GM12801 (cell line): ENCODE measurements around the gene BRDT.

Source experiments
- TF ChIP-seq, protein P1 (sequence below): IDR thresholded peaks from one replicate; pipeline ENCODE4 v1.5.1; 2011; ENCODE audit warnings: control low read depth; ENCODE audit not compliant: insufficient read length; ENCODE audit errors: extremely low read depth

The BRDT gene

DNA sequence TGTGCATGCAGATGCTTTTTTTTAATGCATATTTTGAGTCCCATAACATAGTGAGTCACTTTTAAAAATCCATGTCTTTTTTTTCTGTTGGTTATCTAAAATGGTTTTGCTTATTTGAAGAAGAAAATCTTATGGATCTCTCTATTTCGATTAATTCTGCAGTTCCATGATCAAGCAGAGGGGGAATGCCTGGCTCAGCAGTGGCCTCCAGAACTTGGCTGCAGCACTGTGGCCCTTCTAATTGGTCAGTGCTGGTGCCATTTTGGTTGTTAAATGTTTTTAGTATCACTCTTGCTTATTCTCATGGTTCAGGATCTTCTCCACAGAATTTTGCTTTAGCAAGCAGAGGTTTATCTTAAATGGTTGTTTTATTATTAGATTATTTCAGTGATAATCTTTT is 91.8 kb downstream of the BRDT start:
- TF ChIP-seq, protein P1, sequence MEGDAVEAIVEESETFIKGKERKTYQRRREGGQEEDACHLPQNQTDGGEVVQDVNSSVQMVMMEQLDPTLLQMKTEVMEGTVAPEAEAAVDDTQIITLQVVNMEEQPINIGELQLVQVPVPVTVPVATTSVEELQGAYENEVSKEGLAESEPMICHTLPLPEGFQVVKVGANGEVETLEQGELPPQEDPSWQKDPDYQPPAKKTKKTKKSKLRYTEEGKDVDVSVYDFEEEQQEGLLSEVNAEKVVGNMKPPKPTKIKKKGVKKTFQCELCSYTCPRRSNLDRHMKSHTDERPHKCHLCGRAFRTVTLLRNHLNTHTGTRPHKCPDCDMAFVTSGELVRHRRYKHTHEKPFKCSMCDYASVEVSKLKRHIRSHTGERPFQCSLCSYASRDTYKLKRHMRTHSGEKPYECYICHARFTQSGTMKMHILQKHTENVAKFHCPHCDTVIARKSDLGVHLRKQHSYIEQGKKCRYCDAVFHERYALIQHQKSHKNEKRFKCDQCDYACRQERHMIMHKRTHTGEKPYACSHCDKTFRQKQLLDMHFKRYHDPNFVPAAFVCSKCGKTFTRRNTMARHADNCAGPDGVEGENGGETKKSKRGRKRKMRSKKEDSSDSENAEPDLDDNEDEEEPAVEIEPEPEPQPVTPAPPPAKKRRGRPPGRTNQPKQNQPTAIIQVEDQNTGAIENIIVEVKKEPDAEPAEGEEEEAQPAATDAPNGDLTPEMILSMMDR: no peak

DNA sequence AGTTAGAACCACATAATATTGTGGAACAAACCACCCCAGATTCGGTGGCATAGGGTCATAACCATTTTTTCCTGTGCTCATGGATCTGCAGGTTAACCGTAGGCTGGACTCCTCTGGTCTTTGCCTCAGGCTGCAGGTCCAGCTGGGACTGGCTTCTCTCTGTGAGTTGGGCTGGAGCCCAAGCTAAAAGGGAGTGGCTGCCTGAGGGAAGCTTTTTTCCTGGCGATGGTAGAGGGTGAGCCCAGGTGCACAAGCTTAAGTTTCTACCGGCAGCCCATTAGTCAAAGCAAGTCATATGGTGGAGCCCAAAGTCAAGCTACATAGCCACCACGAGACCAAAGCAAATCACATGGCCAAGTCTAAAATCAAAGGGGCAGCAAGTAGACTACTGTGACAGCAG is 94.4 kb downstream of the BRDT start:
- TF ChIP-seq, protein P1: no peak

DNA sequence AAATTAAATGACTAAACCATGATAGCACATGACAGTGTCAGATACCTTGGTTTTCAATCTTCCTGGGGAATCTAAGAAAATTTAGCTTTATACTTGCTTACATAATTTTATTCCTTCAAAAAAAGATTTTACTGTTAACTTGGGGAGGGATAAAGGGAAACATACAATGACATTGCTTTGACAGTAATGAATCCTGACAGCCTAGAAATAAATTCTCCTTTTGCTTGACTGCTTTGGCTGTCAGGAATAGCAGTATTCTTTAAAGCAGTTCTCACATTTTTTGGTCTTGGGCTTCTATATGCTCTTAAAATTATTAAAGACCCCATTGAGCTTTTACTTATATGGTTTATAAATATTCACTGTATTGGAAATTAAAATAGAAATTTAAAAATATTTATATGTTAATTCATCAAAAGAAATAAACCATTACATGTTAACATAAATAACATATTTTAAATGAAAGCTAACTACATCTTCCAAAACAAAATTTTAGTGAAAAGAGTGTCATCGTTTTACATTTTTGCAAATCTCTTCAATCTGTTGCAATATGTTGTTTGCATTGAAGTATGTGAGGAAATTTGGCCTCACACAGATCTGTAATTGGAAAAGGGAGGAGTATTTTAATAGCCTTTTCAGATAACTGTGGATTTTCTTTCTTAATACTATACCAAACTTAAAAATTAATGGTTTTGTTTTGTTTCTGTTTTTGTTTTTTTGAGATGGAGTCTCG is 96.7 kb downstream of the BRDT start:
- TF ChIP-seq, protein P1: no peak

DNA sequence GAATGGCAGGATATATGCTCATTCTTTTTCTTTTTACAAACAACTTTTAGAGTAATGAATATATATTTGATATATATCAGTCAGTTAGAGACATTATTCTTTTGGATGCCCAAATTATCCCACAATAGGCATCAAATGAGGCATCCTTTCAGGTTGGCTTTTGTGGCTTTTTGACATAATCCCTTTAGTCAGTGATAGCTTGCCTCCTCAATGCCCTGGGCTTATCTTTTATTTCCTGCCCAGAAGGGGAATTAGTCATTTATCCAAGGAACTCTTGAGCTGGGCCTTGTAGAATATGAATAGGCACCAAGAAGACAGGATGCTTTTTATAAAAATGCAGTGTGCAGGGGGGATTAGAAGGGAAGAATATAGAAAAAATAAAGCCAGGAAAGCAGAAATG is 102.7 kb downstream of the BRDT start:
- TF ChIP-seq, protein P1: no peak
